GM23248 (cell line): ENCODE results near the gene P3R3URF.

Experiments
- EZH2 ChIP-seq: fragments of 200-600 bp; sonication (generic); IDR thresholded peaks from 2 replicates; pipeline ENCODE4 v1.6.1; 2018; ENCODE audit warnings: antibody characterized with exemption, mild to moderate bottlenecking; ENCODE audit not compliant: insufficient read depth, poor library complexity, severe bottlenecking
- EZH2phosphoT487 ChIP-seq: fragments of 200-600 bp; sonication (generic); IDR thresholded peaks from 2 replicates; pipeline ENCODE4 v1.6.1; 2018; ENCODE audit warnings: antibody characterized with exemption, moderate library complexity, mild to moderate bottlenecking, low read depth; ENCODE audit not compliant: insufficient read depth

DNA sequence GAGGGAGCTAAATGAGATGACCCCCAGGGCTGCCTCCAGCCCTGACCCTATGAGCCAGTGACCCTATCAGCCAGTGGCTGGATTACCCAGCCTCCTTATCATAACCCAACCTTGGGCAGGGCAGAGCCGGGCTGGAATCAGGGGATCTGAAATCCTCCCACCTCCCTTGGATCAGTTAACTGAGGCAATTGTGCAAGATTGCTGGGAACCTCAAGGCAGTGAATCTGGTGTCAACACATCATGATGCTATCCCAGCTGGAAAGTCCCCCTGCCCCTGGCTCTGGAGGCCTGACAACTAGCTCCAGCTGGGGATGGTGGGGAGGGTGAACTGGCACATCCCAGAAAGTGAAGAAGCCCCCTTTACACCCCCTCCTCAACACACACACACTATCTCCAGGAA lies 7.8 kb downstream of the P3R3URF start:
- TF ChIP-seq EZH2phosphoT487 (no peak), EZH2 (no peak)
